GM18505 (cell line): ENCODE data around the gene HMSD.
A peak's percentile ranks its signal among the peaks of the same experiment; 100 is the strongest.

Experiments used
- ATAC-seq: cut with Tn5 transposase; IDR thresholded peaks from one replicate; pipeline ENCODE4 v1.9.1; 2021; ENCODE audit not compliant: unreplicated experiment
- POLR2A ChIP-seq: IDR thresholded peaks from 4 replicates; pipeline ENCODE4 v1.6.1; 2011; ENCODE audit warnings: borderline replicate concordance; ENCODE audit not compliant: insufficient read depth, insufficient read length; ENCODE audit errors: extremely low read depth

HMSD gene

DNA sequence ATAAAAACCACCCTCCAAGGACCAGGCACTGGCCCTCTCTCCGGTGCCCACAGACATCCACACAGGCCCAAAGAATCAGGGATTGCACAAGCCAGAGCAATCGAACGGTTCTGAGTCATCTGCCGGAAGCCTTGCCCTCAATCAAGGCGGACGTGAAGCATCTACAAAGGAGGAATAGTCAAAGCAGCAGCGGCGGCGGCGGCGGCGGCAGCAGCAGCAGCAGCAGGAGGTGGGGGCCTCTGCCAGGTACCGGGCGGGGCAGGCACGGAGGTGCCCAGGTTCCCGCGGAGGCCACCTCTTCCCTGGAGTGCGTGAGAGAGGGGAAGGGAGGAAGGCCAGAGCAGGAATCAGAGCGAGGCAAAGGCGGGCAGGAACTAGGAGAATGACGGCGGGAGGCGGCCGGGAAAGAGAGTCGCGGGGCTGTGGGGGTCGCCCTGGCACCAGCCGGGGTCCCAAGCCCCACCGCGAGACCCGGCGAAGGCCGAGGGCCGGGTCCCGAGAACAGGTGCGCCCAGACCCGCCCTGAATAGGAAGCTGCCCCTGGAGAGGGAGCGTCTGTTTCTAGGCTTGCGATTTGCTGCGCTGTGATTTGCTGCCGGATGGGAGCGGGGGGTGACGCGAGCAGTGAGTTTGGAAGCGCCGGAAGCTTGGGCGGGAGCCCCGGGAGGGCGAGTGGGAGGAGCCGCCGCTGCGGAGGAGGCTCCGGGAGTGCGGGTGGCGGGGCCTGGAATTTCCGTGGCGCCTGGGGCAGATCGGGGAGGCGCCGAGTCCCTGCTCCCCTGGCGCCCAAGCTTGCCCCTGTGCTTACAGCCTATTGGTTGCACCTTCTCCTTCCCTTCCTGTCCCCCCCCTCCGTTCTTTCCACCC is 21.1 kb downstream of the HMSD start, which contains the start of gene SERPINB8:
Gene SERPINB8 (plus strand): TSS at position 140 of the 867 bp plus-strand sequence. CDS start 8,228 bp downstream, outside the sequence.
- ATAC-seq, result peak; percentile 92
- peak; percentile 83 for TF ChIP-seq POLR2A

DNA sequence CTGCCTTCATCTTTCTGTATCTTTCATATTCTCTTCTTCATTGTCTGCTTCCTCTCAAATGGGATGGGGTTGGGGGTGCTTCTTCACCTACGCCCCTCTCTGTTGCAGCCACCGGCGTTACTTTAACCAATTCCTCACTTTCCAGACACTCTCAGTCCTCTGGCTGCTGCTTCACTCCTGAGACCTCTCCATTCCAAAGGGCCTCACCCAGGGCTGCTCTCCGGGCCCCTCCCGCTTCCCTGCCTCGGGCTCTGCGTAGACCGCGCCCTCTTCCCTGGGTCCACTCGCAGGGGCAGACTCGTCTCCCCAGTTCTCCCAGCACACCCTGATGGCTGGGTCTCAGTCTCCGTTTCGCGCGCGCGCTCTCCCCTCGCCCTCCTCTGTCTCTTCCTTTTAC is 21.7 kb downstream of the HMSD start:
- TF ChIP-seq POLR2A, result no peak
- ATAC-seq, result no peak

DNA sequence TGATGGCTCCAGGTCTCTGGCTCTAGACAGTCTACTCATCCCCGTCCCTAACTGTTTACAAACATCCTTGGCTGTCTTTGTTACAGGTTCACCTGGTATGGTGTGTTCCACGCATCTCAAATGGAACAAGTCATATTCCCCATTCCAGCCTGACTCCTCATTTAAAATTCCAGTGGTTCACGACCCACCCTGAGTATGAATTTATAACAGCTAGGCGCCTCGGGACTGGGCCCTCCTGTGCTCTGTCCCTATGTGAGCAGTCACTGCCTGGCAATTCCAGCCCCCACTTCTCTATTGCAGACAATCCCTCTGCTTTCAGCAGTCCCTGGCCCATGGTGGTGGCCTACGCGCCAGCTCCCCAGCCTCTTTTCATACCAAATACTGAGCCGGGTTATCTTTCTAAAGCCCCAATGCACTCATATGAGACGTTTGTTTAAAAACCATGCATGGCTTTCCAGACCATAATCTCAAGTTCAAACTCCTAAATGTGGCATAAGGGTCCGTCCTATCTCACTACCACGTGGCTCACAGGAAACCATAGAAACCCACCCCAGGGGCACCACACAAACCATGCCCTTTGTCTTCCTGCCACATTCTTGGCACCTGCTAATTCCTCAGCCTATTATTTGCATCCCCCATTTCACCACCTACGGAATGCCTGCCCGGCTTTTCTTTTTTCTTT is 22.4 kb downstream of the HMSD start:
- TF ChIP-seq POLR2A, result no peak
- ATAC-seq, result no peak

DNA sequence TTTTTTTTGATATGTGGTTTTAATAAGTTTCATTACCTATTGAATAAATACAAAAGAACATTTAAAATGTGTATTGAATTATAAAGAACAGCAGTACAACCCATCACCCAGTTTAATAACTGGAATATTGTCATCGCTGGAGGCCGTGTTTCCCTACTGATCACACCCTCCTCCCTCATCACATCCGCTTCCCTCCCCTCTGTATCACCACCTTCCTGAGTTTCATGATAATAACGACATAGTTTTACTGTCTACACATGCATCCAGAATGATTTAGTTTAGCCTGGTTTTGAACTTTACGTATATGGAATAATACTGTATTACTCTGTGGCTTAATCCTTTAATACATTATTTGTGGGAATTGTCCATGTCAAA is 22.9 kb downstream of the HMSD start:
- no peak for TF ChIP-seq POLR2A
- no peak for ATAC-seq

DNA sequence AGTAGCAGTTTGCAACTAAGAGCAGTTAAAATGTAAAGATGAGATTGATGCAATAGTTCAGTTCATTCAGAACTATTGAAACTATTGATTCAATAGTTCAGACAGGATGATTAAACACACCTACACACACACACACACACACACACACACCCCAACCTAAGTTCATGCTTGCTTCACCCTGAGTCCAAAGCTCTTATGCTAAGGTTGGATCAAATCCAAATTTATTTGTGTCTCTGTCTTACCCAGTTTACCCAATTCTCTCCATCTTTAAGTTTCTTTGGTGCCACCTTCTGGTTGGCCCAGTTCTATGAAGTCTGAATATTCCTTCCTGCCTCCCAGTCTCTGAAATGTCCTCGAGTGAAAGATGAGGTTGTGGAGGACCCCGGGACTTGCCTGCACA is 25.9 kb downstream of the HMSD start:
- no peak for ATAC-seq
- no peak for TF ChIP-seq POLR2A

DNA sequence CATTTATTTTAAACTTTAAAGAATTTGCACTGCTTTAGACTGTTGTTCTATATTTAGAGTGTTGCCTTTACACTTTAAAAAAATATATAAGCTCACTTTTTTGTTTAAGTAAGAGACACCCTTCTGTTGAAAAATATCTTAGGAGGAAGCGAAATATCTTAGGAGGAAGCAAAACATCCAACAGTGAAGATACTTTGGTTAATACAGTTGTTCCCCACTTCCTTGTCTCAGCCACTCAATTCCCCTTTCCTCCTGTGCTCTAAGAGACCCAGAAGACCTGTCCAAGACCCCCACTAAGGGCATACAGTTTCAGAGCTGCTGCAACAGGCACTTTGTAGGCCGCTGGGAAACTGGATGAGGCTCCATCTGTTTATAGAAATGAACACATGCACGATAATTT is 26.5 kb downstream of the HMSD start:
- ATAC-seq, result no peak

DNA sequence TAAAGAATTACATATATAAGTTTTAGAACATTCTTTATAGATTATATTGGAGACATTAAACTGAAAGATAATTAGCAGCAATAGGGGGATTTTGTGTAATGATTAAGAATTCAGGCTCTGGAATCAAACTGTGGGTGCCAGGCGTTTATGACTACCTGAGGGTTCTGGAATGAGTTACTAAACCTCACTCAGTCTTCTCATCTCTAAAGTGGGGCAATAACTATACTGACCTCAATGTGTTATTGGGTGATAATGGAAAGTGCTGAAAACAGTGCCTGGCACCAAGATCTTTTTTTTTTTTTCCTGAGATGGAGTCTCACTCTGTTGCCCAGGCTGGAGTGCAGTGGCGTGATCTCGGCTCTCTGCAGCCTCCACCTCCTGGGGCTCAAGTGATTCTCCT is 27.9 kb downstream of the HMSD start:
- no peak for ATAC-seq
- no peak for TF ChIP-seq POLR2A

More for the DNA sequence above, 26.5 kb downstream of the HMSD start:
- TF ChIP-seq POLR2A, result no peak

DNA sequence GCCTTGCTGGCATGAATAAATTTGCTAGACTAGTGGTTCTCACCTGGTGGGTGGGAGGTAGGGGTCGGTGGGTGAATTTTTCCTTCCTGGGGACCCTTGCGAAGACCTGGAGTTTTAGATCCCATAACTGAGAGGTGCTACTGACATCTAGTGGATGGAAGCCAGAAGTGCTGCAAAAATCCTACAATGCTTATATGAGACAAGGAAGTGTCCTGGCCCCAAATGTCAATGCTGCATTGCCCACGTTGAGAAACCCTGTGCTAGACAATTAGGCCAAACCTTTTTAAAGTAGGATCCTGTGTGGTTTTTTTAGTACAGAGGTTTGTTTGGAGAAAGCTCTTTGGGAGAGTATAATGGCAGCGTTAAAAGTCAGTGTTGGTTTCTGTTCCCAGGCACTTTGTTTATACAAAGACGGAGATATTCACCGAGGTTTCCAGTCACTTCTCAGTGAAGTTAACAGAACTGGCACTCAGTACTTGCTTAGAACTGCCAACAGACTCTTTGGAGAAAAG is 30.4 kb downstream of the HMSD start:
- no peak for TF ChIP-seq POLR2A
- peak; percentile 67 for ATAC-seq

DNA sequence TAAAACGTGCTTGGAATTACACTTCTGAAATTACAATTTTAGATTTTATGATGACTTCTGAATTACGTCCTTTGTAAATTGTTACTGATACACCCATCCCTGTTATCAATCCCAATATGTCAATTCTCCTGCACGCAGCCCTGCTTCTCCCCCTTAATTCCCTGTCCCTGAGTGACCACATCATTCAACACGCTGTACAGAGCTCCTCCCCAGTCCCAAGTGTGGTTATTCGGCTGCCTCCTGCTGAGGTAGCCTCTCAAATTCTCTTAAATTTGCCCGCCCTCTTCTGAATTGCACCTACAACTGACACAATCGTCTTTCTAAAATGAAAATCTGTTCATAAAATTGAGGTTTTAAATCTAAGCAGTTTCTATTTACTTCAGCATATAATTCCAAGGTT is 30.9 kb downstream of the HMSD start:
- no peak for TF ChIP-seq POLR2A
- no peak for ATAC-seq

DNA sequence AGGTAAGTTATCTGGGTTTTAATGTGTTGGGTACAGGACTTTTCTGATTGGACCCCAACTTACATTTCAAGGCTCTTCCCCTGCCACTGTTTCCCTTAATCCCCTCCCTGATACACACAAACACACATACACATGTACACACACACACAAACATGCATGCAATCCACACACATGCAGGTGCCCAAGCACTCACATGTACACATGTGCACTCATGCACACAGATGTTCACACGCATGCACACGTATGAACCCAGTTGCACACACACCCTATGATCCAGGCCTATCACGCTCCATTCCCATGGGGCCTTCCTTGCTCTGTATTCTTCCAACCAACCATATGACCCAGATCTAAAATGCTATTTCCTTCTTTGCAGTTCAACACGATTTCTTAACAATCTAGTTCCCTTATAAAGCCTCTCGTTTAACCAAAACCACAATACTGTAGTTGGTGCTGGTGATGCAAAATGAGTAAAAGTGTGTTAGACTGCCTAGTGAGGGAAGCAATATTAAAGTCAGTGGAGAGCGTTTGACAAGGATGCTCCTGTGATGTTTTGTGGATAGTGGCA is 31.9 kb downstream of the HMSD start:
- ATAC-seq, result no peak
- no peak for TF ChIP-seq POLR2A

DNA sequence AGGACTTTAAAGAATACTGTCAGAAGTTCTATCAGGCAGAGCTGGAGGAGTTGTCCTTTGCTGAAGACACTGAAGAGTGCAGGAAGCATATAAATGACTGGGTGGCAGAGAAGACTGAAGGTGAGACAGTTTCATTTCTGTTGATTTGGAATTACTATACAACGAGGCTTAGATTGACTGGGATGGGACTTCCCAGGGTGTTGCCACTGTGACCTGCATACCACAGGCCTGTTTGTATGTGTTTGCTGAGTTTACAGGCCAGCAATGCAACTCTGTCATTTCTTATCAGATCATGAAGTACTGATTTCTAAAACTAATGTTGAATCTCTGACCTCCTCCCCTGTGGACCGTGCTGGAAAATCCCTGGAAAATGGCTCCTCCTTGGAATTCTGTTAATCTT is 32.6 kb downstream of the HMSD start:
- TF ChIP-seq POLR2A, result no peak
- ATAC-seq, result no peak

DNA sequence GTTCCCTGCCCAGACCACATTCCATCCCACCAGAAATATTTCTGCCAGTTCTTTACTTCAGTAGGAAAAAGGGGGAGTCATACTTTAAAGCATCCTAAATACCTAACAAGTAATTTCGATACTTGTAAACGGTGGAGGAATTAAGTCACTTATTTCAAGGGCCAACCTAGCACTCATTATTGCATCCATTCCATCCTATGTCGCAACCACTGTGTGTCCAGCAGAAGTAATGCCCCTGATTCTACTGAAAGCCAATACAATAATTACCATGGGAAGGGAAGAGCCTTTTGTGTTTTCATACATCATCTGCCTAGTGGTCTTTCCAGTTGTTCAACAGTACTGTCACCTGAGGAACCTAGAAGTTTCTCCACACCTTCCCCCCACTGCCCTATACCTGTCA is 33.3 kb downstream of the HMSD start:
- no peak for ATAC-seq
- no peak for TF ChIP-seq POLR2A

DNA sequence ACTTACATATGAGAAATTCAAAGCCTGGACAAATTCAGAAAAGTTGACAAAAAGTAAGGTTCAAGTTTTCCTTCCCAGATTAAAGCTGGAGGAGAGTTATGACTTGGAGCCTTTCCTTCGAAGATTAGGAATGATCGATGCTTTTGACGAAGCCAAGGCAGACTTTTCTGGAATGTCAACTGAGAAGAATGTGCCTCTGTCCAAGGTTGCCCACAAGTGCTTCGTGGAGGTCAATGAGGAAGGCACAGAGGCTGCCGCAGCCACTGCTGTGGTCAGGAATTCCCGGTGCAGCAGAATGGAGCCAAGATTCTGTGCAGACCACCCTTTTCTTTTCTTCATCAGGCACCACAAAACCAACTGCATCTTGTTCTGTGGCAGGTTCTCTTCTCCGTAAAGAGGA is 37.8 kb downstream of the HMSD start:
- ATAC-seq, result no peak
- TF ChIP-seq POLR2A, result no peak
